ENCODE data around the gene CACNA2D1. TPM values are rescaled to one million over a fixed set of nuclear protein-coding genes. Genes with fewer than 3 reads are reported as not detected.

CACNA2D1 gene
- total RNA-seq, 1 experiment from 2014 or later: 36.2 TPM

DNA sequence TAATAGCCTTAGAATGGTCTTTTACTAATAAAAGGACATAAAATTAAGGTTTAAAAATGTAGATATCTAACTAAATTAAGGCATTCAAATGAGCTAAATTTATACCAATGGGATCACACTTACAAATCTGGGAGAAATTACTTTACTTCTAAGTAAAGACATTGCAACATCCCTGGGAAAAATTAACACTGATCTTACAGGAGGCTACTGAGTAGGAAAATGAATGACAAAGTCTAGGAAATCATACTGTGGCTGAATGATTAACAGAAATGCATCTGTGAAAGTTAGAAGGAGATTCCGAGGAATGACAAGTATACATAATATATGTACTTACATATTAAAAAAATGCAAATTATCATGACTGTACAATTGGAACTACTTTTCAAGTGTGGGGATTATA lies 38.3 kb downstream of the CACNA2D1 start:
- H3K4me3 Mint-ChIP-seq: no peak overlapping the region
- H3K9me3 Mint-ChIP-seq: peaks cover 4% of the 10 kb centered on the region in 2 experiments; a peak in 1 of 5 replicates
- TF ChIP-seq, protein P1, sequence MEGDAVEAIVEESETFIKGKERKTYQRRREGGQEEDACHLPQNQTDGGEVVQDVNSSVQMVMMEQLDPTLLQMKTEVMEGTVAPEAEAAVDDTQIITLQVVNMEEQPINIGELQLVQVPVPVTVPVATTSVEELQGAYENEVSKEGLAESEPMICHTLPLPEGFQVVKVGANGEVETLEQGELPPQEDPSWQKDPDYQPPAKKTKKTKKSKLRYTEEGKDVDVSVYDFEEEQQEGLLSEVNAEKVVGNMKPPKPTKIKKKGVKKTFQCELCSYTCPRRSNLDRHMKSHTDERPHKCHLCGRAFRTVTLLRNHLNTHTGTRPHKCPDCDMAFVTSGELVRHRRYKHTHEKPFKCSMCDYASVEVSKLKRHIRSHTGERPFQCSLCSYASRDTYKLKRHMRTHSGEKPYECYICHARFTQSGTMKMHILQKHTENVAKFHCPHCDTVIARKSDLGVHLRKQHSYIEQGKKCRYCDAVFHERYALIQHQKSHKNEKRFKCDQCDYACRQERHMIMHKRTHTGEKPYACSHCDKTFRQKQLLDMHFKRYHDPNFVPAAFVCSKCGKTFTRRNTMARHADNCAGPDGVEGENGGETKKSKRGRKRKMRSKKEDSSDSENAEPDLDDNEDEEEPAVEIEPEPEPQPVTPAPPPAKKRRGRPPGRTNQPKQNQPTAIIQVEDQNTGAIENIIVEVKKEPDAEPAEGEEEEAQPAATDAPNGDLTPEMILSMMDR (conservative IDR thresholded peaks at IDR 0.05): no peak

More for the DNA sequence above, 38.3 kb downstream of the CACNA2D1 start:
- Histone ChIP-seq H2AK5ac (ENCODE audit: insufficient read length, low read length) (no peak overlapping the region), H3K9me3 (ENCODE audit: control insufficient read depth, low read depth, low read length) (no peaks in the 10 kb centered on the region), H3K18ac (ENCODE audit: insufficient read length, low read depth, low read length) (no peak overlapping the region), H2BK20ac (ENCODE audit: low read depth, low read length, poor library complexity, severe bottlenecking) (no peak overlapping the region), H3K79me2 (ENCODE audit: insufficient read depth, low read length) (no peaks in the 10 kb centered on the region), H2BK12ac (ENCODE audit: insufficient read length, low read depth, low read length) (no peak overlapping the region), H3K56ac (ENCODE audit: insufficient read length, low read depth, low read length) (no peak overlapping the region), H3K79me1 (ENCODE audit: insufficient read depth, low read depth, low read length, poor library complexity, severe bottlenecking) (no peaks in the 10 kb centered on the region), H2AFZ (ENCODE audit: low read length) (no peak overlapping the region), H4K91ac (ENCODE audit: insufficient read length, low read depth, low read length) (no peak overlapping the region), H4K20me1 (ENCODE audit: control insufficient read depth, insufficient read depth, insufficient read length) (no peaks in the 10 kb centered on the region), H3K27ac (ENCODE audit: insufficient read length, low read depth, low read length) (no peak overlapping the region), H4K5ac (ENCODE audit: insufficient read length, low read depth, low read length) (no peak overlapping the region), H3K23me2 (ENCODE audit: insufficient read length, low read depth, low read length, poor library complexity, severe bottlenecking) (no peaks in the 10 kb centered on the region), H3K27me3 (ENCODE audit: insufficient read depth, low read length) (no peaks in the 10 kb centered on the region), H2BK120ac (ENCODE audit: low read depth, low read length, poor library complexity, severe bottlenecking) (no peak overlapping the region), H3K23ac (ENCODE audit: insufficient read length, low read depth, low read length) (no peak overlapping the region), H2BK5ac (ENCODE audit: insufficient read length, low read length) (no peak overlapping the region), H4K8ac (replicated peaks; ENCODE audit: insufficient read length, low read depth, low read length) (no peak overlapping the region), H2BK15ac (ENCODE audit: low read depth, low read length) (no peak overlapping the region), H3K14ac (ENCODE audit: insufficient read depth, low read length) (no peak overlapping the region), H3K4me1 (ENCODE audit: insufficient read depth, low read length) (no peaks in the 10 kb centered on the region), H3K4ac (ENCODE audit: low read depth, low read length) (no peak overlapping the region), H3T11ph (ENCODE audit: low read length) (no peak overlapping the region), H3K4me2 (ENCODE audit: insufficient read depth, insufficient read length, low read length) (no peak overlapping the region), H3K9ac (ENCODE audit: extremely low read depth, insufficient read length, low read length) (no peak overlapping the region)
- H3K27me3 Mint-ChIP-seq (ENCODE audit: low read depth): no peaks in the 10 kb centered on the region
- DNase-seq: no peak
- no CpG with 5 or more reads among the region's 1 CpG for WGBS (ENCODE audit: extremely low coverage, insufficient read length, low lambda C conversion rate)
- peaks cover 0 to under 1% of the 10 kb centered on the region in 2 experiments; a peak in 2 of 4 replicates for H3K4me1 Mint-ChIP-seq
- no peak overlapping the region for H3K27ac Mint-ChIP-seq
- peaks cover 6 to 25% (median 18%) of the 10 kb centered on the region in 3 experiments for H3K36me3 Mint-ChIP-seq (ENCODE audit: insufficient read depth in 1 of 3, low read depth in 3 of 3)
